DMS153 (cell line): ENCODE data around the gene GOSR1.
"Not testable (repeated sequence)": the region's sequence is repeated elsewhere in the genome, so short reads cannot be mapped to it uniquely, and the experiment has no call there.

Source experiments
- DNase-seq: peaks from one replicate; lab custom pipeline; 2025; lab: John Stamatoyannopoulos, UW

The GOSR1 gene

GRCh38 chr17:30545024-30545423, 67.8 kb downstream of the GOSR1 start:
- DNase-seq: no peak

- no peak for DNase-seq
Measured at GRCh38 chr17:30547778-30548573, 70.8 kb downstream of the GOSR1 start.

GRCh38 chr17:30549181-30549580, 72.0 kb downstream of the GOSR1 start:
- DNase-seq: not testable (repeated sequence)

GRCh38 chr17:30549864-30550511, 72.8 kb downstream of the GOSR1 start:
- DNase-seq: no peak

- DNase-seq: no peak
Measured at GRCh38 chr17:30550512-30551273, 73.5 kb downstream of the GOSR1 start.

GRCh38 chr17:30551274-30551995, 74.2 kb downstream of the GOSR1 start:
- not testable (repeated sequence) for DNase-seq

GRCh38 chr17:30551996-30552339, 74.8 kb downstream of the GOSR1 start:
- no peak for DNase-seq

- no peak for DNase-seq
Measured at GRCh38 chr17:30552994-30553566, 75.9 kb downstream of the GOSR1 start.

GRCh38 chr17:30553823-30554440, 76.7 kb downstream of the GOSR1 start:
- DNase-seq: not testable (repeated sequence)

- DNase-seq: no peak
Measured at GRCh38 chr17:30554839-30555751, 77.9 kb downstream of the GOSR1 start.

- DNase-seq: no peak
Measured at GRCh38 chr17:30555942-30556341, 78.7 kb downstream of the GOSR1 start.

- no peak for DNase-seq
Measured at GRCh38 chr17:30556374-30557332, 79.4 kb downstream of the GOSR1 start.

- no peak for DNase-seq
Measured at GRCh38 chr17:30557916-30558685, 80.9 kb downstream of the GOSR1 start.

- DNase-seq: no peak
Measured at GRCh38 chr17:30558686-30559545, 81.7 kb downstream of the GOSR1 start.

- DNase-seq: no peak
Measured at GRCh38 chr17:30559656-30560055, 82.4 kb downstream of the GOSR1 start.

GRCh38 chr17:30560117-30561026, 83.2 kb downstream of the GOSR1 start:
- not testable (repeated sequence) for DNase-seq
